HG03432 (cell line): Measurements from ENCODE around the gene AP1B1.
"Not testable (repeated sequence)": the region's sequence is repeated elsewhere in the genome, so short reads cannot be mapped to it uniquely, and the experiment has no call there.

Experiments used
- ATAC-seq: cut with Tn5 transposase; IDR thresholded peaks from one replicate; pipeline ENCODE4 v1.9.1; 2021; ENCODE audit warnings: mild to moderate bottlenecking, moderate library complexity; ENCODE audit not compliant: unreplicated experiment

The AP1B1 gene

GRCh38 chr22:29352778-29353177 is 35.6 kb downstream of the AP1B1 start:
- no peak for ATAC-seq

GRCh38 chr22:29351891-29352290 is 36.5 kb downstream of the AP1B1 start:
- no peak for ATAC-seq

DNA sequence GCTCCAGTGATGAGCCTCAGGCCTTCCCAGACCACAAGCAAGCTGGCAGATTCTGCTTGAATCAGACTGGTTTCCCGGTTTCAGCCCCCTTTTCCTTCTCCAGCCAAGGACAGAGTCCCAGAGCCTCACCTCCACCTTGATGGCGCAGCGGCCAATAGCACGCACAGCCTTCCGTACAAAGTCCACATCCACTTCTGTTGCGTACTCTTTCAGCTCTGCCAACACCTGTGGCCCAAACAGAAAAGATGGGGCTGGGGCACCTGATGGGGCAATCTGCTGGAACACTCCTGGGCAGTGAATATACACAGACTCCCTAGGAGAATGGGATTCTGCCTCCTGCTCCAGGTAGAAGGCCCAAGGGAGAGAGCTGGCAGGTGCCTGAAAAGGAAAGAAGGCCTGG is 37.3 kb downstream of the AP1B1 start:
- ATAC-seq, result no peak

DNA sequence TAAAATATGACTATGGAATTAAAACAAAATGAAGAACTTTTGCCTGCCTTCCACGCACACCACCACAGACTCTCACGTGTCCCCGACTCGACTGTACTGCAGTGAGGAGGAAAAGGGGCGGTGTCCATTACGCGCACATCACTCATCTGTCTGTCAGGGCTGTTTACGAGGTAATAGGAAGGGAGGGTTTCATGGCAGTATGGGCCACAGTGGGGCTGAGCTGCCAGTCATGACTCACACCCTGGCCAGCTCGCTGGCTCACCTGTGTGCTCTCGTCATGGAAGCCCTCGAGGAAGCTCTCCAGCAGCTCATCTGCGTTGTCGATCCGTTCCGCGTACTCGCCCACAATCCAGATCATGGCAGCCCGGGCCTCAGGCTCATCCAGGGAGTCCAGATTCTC is 39.4 kb downstream of the AP1B1 start:
- no peak for ATAC-seq

DNA sequence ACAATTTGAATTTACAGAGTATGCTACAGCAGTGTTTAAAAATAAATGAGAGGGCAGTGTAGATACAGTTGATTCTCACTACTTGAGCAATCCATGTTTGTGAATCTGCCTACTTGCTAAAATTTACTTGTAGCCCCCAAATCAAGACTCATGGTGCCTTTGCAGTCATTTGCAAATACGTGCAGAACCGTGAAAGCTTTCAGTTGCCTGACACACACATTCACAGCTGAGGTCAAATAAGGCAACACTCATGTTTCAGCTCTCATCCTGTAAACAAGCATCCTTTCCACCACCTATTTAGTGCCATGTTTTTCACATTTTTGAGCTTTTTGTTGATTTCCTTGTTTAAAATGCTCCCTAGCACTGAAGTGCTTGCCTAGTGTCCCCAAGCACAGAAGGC is 40.3 kb downstream of the AP1B1 start:
- ATAC-seq, result no peak

DNA sequence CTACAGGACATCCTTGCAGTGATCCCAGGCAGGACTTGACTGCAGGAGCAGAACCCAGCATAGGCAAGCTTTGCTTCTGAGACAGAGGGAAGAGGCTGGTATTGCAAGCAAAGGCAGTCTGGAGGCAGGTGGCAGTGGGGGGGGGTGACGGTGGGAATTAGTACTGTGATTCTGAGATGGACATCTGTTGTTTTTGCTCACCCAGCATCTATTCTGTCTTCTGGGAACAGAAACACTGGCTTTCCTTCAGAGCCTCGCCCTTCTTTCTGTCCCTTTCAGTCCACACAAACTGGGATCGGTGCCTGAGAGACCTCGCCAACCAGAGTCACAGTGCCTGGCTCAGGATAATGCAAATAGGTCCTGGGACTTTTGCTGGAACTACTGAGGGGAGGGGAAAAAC is 41.7 kb downstream of the AP1B1 start:
- no peak for ATAC-seq

- ATAC-seq, result no peak
Measured at GRCh38 chr22:29345932-29346331, 42.4 kb downstream of the AP1B1 start.

DNA sequence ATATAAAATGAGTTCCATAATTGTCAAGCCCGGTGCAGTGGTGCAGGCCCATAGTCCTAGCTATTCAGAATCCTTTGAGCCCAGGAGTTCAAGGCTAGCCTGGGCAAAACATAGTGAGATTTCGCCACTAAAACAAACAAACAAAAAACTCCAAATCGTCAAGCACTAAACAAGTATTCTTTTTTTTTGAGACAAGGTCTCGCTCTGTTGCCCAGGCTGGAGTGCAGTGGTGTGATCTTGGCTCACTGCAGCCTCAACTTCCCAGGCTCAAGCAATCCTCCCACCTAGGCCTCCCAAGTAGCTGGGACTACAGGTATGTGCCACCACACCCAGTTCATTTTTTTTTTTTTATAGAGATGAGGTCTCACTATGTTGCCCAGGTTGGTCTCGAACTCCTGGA is 43.5 kb downstream of the AP1B1 start:
- not testable (repeated sequence) for ATAC-seq

- no peak for ATAC-seq
Measured at GRCh38 chr22:29344137-29344536, 44.2 kb downstream of the AP1B1 start.

- ATAC-seq, result no peak
Measured at GRCh38 chr22:29343313-29343805, 45.0 kb downstream of the AP1B1 start.

- no peak for ATAC-seq
Measured at GRCh38 chr22:29342577-29343312, 45.6 kb downstream of the AP1B1 start.

- ATAC-seq, result no peak
Measured at GRCh38 chr22:29342177-29342576, 46.2 kb downstream of the AP1B1 start.

DNA sequence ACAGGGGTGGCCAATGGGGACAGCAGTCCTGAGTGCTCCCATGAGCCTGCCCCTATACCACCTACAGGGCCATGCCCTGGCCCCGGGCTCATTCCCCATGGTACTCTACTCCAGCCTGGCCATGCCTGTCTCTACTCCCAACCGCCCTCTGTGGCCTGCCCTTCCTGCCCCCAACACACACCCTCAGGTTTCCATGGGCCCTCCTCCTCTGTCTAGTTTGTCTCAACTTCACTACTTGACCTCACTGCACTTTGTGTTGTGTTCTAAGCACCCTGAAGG is 46.6 kb downstream of the AP1B1 start:
- no peak for ATAC-seq

DNA sequence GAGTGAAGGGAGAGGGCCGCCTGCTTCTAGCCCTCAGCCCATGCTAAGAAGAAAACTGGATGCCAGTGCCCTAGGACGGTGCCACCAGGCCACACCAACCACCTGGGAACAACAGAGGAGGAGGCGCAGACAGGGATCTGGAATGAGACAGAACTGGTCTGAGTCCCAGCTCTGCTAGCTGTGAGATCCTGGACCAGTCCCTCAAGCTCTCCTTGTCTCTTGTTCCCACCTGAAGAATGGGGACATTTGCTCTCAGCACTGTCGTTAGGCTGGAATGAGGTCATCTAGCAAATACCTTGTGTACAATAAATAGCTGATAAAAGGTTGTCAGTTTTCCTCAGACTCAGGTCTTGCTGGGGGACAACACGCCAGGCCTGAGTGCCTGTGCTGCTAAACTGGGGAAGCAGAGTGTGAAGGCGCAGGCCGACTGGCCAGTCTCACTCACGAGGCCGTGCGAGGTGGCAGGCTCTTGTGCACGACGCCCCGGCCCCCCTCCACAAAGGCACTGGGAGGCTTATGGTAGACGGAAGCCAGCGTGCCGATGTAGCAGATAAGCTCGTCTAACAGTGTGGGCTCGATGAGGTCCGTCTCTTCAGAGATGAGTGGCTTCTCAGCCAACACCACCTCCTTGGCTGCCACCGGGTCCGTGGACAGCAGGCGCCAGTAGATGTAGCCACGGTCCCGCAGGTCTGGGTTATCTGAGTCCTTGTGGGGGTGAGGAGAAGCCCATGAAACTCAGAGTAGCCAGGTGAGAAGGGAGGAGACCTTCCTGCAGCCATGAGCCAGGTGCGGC is 47.1 kb downstream of the AP1B1 start:
- no peak for ATAC-seq

DNA sequence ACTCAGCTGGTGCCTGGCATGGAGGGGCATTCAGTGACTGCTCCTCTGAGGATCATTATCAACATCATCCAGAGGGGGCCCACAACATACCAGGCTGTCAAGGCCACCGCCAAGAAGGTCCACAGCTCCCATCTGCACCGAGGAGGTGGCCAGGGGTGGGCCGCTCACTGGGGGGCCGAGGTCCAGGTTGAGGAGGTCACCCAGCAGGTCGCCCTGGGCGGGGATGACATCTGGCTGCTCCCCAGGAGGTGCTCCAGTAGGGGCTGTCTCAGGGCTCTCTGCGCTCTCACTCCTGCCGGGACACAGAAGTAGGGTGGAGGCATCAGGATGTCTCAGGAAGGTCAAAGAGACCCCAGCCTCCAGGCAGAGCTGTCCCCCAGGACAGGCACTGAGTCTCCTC is 47.8 kb downstream of the AP1B1 start:
- ATAC-seq, result no peak

DNA sequence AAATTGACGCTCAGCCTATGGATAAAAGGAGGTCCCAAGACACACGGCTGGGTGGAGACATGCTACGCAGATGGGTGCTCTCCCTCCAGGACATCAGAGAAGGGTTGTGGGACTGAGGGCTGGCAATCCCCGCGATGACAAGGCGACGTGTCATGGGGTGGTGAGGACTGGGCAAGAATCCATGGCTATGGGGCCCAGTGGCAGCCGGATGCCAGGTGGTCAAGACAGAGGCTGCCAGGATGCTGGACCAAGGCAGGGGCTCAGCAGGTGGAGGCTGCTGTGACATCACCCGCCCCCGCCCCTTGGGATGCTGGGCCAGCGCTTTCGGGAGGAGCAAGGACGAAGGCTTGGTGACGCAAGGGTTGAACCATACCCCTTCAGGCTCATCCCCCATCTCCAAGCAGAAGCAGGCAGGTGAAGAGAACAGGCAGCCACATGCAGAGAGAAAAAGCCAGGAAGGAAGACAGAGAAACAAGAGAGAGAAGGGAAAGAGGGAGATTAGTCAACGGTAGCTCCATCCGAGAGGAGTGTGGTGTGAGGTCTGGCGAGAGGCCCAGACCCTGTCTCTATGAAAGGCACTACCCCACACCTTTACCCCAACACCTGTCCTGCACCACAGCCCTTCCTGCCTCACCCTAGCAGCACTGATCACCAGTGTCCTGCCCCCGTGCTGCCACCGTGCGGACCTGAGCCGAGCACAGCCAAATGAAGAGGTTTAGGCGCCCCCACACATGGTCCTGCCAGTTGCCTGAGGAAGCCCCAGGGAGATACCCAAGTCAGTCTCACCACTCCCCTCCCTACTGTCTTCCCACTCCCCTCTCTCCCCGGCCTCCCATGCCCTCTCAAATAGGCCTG is 48.8 kb downstream of the AP1B1 start:
- ATAC-seq, result no peak

DNA sequence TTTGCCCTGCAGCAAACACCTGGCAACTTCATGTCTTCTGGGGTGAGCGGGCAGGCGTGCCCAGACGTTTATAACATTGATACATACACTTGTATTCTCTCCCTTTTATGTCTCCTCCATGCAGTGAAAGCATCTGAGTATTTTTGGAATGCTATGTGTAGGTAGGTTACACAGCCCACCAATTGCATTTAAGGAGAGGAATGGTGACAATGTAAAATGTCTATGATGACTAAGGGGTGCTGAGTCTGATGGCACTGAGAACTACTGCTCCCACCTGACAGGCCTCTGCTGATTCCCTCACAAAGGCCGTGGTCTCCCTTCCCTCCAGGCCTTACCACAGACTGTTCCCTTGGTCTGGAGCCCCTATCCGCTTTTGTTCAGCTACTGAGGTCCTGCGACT is 50.0 kb downstream of the AP1B1 start:
- ATAC-seq, result no peak

DNA sequence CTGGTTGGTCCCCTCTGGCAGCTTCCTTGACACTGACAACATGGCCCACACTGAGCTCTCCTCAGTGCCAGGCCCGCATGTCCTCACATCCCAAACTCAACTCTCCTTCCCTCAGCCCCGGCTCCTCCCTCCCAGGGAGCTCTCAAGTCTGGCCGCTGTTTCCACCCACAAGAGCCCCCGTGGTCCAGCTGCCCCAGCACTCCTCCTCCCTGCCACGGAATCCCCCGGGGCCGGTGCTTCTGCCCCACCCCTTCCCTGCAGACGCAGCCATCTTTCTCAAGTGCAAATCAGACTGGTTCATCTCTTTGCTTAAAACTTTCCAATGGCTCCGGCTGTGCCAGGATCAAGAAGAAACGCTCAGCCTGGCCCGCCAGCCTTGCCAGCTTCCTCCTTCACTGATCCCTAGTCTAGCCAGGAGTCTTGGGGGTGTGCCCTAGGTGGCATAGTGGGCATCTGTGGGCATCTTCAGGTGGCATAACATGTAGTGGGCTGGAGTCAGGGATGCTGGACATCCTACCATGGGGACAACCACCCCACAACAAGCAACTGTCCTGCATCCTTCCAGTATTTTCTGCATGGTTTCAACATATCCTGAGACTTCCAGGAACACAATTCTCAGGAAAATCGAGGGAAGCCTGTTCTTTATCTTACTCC is 50.6 kb downstream of the AP1B1 start:
- ATAC-seq, result no peak

DNA sequence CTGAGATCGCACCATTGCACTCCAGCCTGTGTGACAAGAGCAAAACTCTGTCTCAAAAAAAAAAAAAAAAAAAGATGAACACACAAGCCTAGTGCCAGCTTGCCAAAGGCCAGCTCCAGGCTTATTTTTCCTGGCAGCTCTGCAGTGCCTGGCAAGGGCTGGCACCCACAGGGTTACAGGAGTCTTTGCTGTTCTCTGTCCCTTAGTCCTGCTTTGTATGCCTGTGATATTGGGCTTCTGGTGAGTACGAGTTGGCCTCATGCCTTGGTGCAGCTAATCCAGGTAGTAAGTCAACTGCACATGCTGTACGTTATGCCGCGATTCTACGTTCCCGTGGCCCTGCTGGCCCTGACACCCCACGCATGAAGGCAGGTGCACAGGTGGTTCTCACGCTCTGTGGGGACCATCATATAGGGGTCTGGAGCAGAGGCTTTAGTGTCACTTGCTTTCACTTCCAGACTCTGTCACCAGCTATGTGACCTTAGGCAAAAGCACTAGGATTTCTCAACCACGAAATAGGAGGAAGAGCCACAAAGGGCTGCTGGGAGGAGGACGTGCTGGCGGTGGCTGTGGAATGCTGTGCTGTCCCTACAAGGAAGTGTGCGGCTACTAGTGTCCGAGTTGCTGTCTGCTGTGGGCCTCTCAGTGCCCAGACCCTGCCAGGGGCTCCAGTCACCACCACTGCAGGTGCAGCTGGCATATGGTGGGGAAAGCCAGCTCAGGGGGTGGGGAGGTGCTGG is 51.4 kb downstream of the AP1B1 start:
- no peak for ATAC-seq

DNA sequence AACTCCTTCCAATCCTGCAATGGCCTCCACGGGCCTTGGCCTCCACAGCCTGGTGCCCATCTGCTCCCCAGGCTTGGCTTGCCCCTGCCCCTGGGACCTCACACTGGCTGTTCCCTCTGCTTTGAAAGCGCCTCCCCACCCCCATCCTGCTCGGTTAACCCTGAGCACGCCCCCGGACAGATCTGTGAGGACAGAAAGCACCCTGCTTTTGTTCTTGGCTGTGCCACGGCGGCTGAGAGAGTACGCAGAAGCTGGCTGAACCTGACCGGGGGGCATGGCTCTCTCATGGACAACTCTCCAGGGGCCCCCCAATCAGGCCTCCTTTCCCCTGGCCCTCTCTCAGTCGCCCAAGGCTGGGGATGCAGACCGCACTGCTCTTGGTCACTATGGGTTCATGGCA is 52.7 kb downstream of the AP1B1 start:
- no peak for ATAC-seq
